CD14-positive monocyte (primary cell): ENCODE results near the gene MRNIP. TPM values are rescaled to one million over a fixed set of nuclear protein-coding genes. Genes with fewer than 3 reads are reported as not detected.

Source experiments
- DNase-seq, 3 donors: peaks; one replicate each; pipeline ENCODE4 v3.0.0-alpha.2; 2011 to 2022
- H2AFZ ChIP-seq: 2 replicates; pipeline ENCODE4 v1.6.0; 2012; ENCODE audit warnings: mild to moderate bottlenecking, low read depth, low read length, inconsistent platforms; ENCODE audit not compliant: insufficient read depth, poor library complexity, severe bottlenecking
- H3K27ac ChIP-seq, 2 donors: 1 replicate in 1 of 2; 2 replicates in 1 of 2; pipeline ENCODE4 v1.5.1; 2012 to 2013; ENCODE audit warnings: low read length in 2 of 2, control low read depth in 1 of 2, inconsistent platforms in 1 of 2, low read depth in 1 of 2, mild to moderate bottlenecking in 1 of 2
- H3K27me3 ChIP-seq, 2 donors: one replicate each; pipeline versions ENCODE4 v1.6.0 to v1.6.1; 2011 to 2013; ENCODE audit warnings: low read length in 2 of 2; ENCODE audit not compliant: control insufficient read depth in 2 of 2, insufficient read depth in 2 of 2
- H3K36me3 ChIP-seq, 2 donors: replicated peaks in 1 of 2; 1 replicate in 1 of 2; 2 replicates in 1 of 2; pipeline versions ENCODE4 v1.5.1 to v1.6.1; 2012 to 2013; ENCODE audit warnings: low read length in 2 of 2, control low read depth in 1 of 2, inconsistent platforms in 1 of 2, mild to moderate bottlenecking in 1 of 2; ENCODE audit not compliant: insufficient read depth in 2 of 2, control insufficient read depth in 1 of 2
- H3K4me1 ChIP-seq, 2 donors: 1 replicate in 1 of 2; 2 replicates in 1 of 2; pipeline versions ENCODE4 v1.5.1 to v1.6.1; 2012 to 2013; ENCODE audit warnings: low read length in 2 of 2, control low read depth in 1 of 2, inconsistent platforms in 1 of 2, mild to moderate bottlenecking in 1 of 2, moderate library complexity in 1 of 2; ENCODE audit not compliant: insufficient read depth in 2 of 2, control insufficient read depth in 1 of 2
- H3K4me2 ChIP-seq: replicated peaks from 2 replicates; pipeline ENCODE3; 2012; ENCODE audit warnings: low read length, moderate library complexity, mild to moderate bottlenecking; ENCODE audit not compliant: poor library complexity, severe bottlenecking; ENCODE audit errors: extremely low read depth
- H3K4me3 ChIP-seq, 3 experiments: fragments of 200-600 bp in 1 of 3; sonication (generic) in 1 of 3; replicated peaks in 1 of 3; 1 replicate in 2 of 3; 2 replicates in 1 of 3; pipeline ENCODE4 v1.5.1; 2011 to 2013; ENCODE audit warnings: low read length in 3 of 3, mild to moderate bottlenecking in 3 of 3, control low read depth in 2 of 3, low read depth in 2 of 3, inconsistent platforms in 1 of 3, moderate library complexity in 1 of 3
- H3K79me2 ChIP-seq: 2 replicates; pipeline ENCODE4 v1.6.0; 2012; ENCODE audit warnings: mild to moderate bottlenecking, control low read depth, inconsistent platforms, low read length, moderate library complexity; ENCODE audit not compliant: insufficient read depth
- H3K9ac ChIP-seq: 2 replicates; pipeline ENCODE4 v1.6.0; 2017; ENCODE audit warnings: low read length, mild to moderate bottlenecking; ENCODE audit not compliant: insufficient read depth, poor library complexity, severe bottlenecking
- H3K9me3 ChIP-seq, 2 donors: replicated peaks in 1 of 2; 1 replicate in 1 of 2; 2 replicates in 1 of 2; pipeline versions ENCODE4 v1.5.1 to v1.6.1; 2012 to 2013; ENCODE audit warnings: low read length in 2 of 2, control low read depth in 1 of 2; ENCODE audit not compliant: control insufficient read depth in 1 of 2, insufficient read depth in 1 of 2
- H4K20me1 ChIP-seq: 2 replicates; pipeline ENCODE4 v1.6.0; 2012; ENCODE audit warnings: mild to moderate bottlenecking, low read length, control low read depth, moderate library complexity; ENCODE audit not compliant: insufficient read depth
- H3K27ac Mint-ChIP-seq, 7 donors: one replicate each; pipeline ENCODE4 v1.8.0; 2020; ENCODE audit warnings: mild to moderate bottlenecking in 7 of 7, mixed read lengths in 7 of 7, moderate library complexity in 6 of 7, inconsistent platforms in 2 of 7
- H3K27me3 Mint-ChIP-seq, 3 donors: one replicate each; pipeline ENCODE4 v1.8.0; 2021 to 2022; ENCODE audit warnings: low read depth in 3 of 3, mild to moderate bottlenecking in 3 of 3, mixed read lengths in 3 of 3, moderate library complexity in 3 of 3, inconsistent platforms in 1 of 3
- H3K36me3 Mint-ChIP-seq, 2 donors: one replicate each; pipeline ENCODE4 v1.8.0; 2020; ENCODE audit warnings: mixed read lengths in 2 of 2, inconsistent platforms in 1 of 2, mild to moderate bottlenecking in 1 of 2
- H3K4me1 Mint-ChIP-seq: one replicate; pipeline ENCODE4 v1.8.0; 2020; ENCODE audit warnings: mild to moderate bottlenecking, mixed read lengths
- H3K4me3 Mint-ChIP-seq, 2 donors: one replicate each; pipeline ENCODE4 v1.8.0; 2020; ENCODE audit warnings: mild to moderate bottlenecking in 2 of 2, mixed read lengths in 2 of 2, moderate library complexity in 1 of 2
- H3K9me3 Mint-ChIP-seq, 7 donors: one replicate each; pipeline ENCODE4 v1.8.0; 2020 to 2022; ENCODE audit warnings: mixed read lengths in 7 of 7, mild to moderate bottlenecking in 6 of 7, moderate library complexity in 6 of 7, inconsistent platforms in 2 of 7
- CTCF ChIP-seq: fragments of 200-600 bp; IDR thresholded peaks from one replicate; pipeline ENCODE4 v1.8.0; 2022; ENCODE audit warnings: antibody characterized with exemption, mild to moderate bottlenecking
- WGBS: methylation state at CpG from one replicate; pipeline ENCODE4 v1.1.5; 2013; ENCODE audit warnings: missing lambda C conversion rate; ENCODE audit not compliant: insufficient coverage; 5-methylcytosine and 5-hydroxymethylcytosine counted together
- intact Hi-C, 2 donors: fragments of 100-400 bp; cut with micrococcal nuclease; formaldehyde crosslinking; loops; one replicate each; pipeline versions ENCODE4 v1.15.0 to v1.15.1; 2023
- polyA plus RNA-seq, 3 donors: library from polyadenylated mRNA; depleted of rRNA in 1 of 3; unstranded in 2 of 3; stranded (reverse) in 1 of 3; fragments of 300-500 nt in 2 of 3; fragments of >200 nt in 1 of 3; fragmentation: Illumina TruSeq in 2 of 3; gene quantifications; 1 replicate in 2 of 3; 2 replicates in 1 of 3; pipeline ENCODE4 v1.2.3, GENCODE V29; 2012 to 2021

MRNIP gene
- polyA plus RNA-seq, 3 donors: 1.2 to 23.0 (median 1.4) TPM

- Mint-ChIP-seq H3K9me3 (peaks cover 0 to 7% (median 0%) of the 10 kb centered on the region in 7 donors), H3K27ac (peak overlapping the region in 1 of 7 donors; percentile 52), H3K4me1 (peaks cover 9% of the 10 kb centered on the region), H3K4me3 (no peak overlapping the region), H3K36me3 (peaks cover 19 to 26% of the 10 kb centered on the region in 2 donors), H3K27me3 (peaks cover 3 to 11% (median 11%) of the 10 kb centered on the region in 3 donors)
- Histone ChIP-seq H3K27me3 (no peaks in the 10 kb centered on the region), H2AFZ (no peak overlapping the region), H3K27ac (no peak overlapping the region), H4K20me1 (peaks cover 3% of the 10 kb centered on the region), H3K9me3 (no peaks in the 10 kb centered on the region), H3K36me3 (peaks cover 0 to 9% of the 10 kb centered on the region in 2 donors), H3K9ac (no peak overlapping the region), H3K79me2 (peaks cover 2% of the 10 kb centered on the region), H3K4me1 (peaks cover 13 to 29% of the 10 kb centered on the region in 2 donors), H3K4me2 (no peak overlapping the region), H3K4me3 (no peak overlapping the region)
- TF ChIP-seq CTCF: no peak
- 98% methylated on average over 27 of the region's 27 CpGs for WGBS
- intact Hi-C loops: no loop called here
- DNase-seq: no peak
These were observed 46.3 kb downstream of the MRNIP start for GRCh38 chr5:179812135-179812825.

- Mint-ChIP-seq H3K27ac (peak within 1 kb of the TSS in 6 of 7 donors; percentile 53 to 83 (median 77)), H3K27me3 (peaks cover 0 to 2% (median 0%) of the 10 kb centered on the region in 3 donors), H3K4me1 (peaks cover 36% of the 10 kb centered on the region), H3K4me3 (peak within 1 kb of the TSS; percentile 85 to 88), H3K9me3 (peaks cover 0 to 4% (median 0%) of the 10 kb centered on the region in 7 donors), H3K36me3 (peaks cover 7% of the 10 kb centered on the region in 2 donors)
- peak within 1 kb of the TSS; percentile 87 for H3K4me2 ChIP-seq
- no peaks in the 10 kb centered on the region for H3K27me3 ChIP-seq
- intact Hi-C loops: loop anchor here in 1 of 2 donors (2.0 kb wide), 1 partner anchor 14 kb away; the partner anchor contains the start of gene SQSTM1
- peak within 1 kb of the TSS; percentile 68 for H2AFZ ChIP-seq
- H3K4me1 ChIP-seq: peaks cover 41 to 60% of the 10 kb centered on the region in 2 donors
- peak within 1 kb of the TSS; percentile 56 to 80 (median 59) for H3K4me3 ChIP-seq
- WGBS: under 1% methylated on average over 96 of the region's 108 CpGs
- no peaks in the 10 kb centered on the region for H3K9me3 ChIP-seq
- peak within 1 kb of the TSS; percentile 56 to 77 for H3K27ac ChIP-seq
- DNase-seq: peak in 2 of 3 donors; percentile 44 to 50
- peaks cover 44% of the 10 kb centered on the region for H4K20me1 ChIP-seq
- no peaks in the 10 kb centered on the region for H3K36me3 ChIP-seq
- peak within 1 kb of the TSS; percentile 80 for H3K9ac ChIP-seq
- TF ChIP-seq CTCF: no peak
- H3K79me2 ChIP-seq: peaks cover 45% of the 10 kb centered on the region
These were observed 52.2 kb downstream of the MRNIP start, which contains the start of gene MGAT4B for GRCh38 chr5:179806250-179807048. MGAT4B (minus strand) TSS chr5:179806866; CDS start chr5:179806583, 283 bp downstream.
